Right lobe of liver (tissue), 4 donors: ENCODE results near the gene PALB2.
"Not testable (repeated sequence)": the region's sequence is repeated elsewhere in the genome, so short reads cannot be mapped to it uniquely, and the experiment has no call there.

Experiments used
- POLR2A ChIP-seq: fragments of 450-650 bp; IDR thresholded peaks from one replicate; pipeline ENCODE4 v1.6.1; 2017; ENCODE audit warnings: antibody characterized with exemption, mild to moderate bottlenecking
- TF ChIP-seq, protein P1 (sequence below), 4 donors: fragments of 200-600 bp in 3 of 4; fragments of 450-650 bp in 1 of 4; IDR thresholded peaks; one replicate each; pipeline versions ENCODE4 v1.5.1 to v1.8.0; 2016 to 2022; ENCODE audit warnings: antibody characterized with exemption in 4 of 4, mild to moderate bottlenecking in 2 of 4
- donor health status: DM: no; HTN: no; CAD: no.
- donor health status: DM: no; HTN: no; CAD: no.
- donor health status: DM: no; HTN: yes; CAD: no.

DNA sequence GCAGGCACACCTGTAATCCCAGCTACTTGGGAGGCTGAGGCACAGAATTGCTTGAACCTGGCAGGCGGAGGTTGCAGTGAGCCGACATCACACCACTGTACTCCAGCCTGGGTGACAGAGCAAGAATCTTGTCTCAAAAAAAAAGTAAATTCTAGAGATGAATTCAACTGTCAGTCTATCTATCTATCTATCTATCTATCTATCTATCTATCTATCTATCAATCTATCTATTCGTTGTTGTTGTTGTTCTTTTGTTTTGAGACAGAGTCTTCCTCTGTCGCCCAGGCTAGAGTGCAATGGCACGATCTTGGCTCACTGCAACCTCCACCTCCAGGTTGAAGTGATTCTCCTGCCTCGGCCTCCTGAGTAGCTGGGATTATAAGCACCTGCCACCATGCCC, 30.2 kb downstream of the PALB2 start:
- TF ChIP-seq, protein P1, sequence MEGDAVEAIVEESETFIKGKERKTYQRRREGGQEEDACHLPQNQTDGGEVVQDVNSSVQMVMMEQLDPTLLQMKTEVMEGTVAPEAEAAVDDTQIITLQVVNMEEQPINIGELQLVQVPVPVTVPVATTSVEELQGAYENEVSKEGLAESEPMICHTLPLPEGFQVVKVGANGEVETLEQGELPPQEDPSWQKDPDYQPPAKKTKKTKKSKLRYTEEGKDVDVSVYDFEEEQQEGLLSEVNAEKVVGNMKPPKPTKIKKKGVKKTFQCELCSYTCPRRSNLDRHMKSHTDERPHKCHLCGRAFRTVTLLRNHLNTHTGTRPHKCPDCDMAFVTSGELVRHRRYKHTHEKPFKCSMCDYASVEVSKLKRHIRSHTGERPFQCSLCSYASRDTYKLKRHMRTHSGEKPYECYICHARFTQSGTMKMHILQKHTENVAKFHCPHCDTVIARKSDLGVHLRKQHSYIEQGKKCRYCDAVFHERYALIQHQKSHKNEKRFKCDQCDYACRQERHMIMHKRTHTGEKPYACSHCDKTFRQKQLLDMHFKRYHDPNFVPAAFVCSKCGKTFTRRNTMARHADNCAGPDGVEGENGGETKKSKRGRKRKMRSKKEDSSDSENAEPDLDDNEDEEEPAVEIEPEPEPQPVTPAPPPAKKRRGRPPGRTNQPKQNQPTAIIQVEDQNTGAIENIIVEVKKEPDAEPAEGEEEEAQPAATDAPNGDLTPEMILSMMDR (IDR thresholded peaks at IDR 0.05), result not testable (repeated sequence)
- not testable (repeated sequence) for TF ChIP-seq POLR2A
